HG03103 (cell line): ENCODE data around the gene PPFIBP2.

ENCODE experiments used
- ATAC-seq: cut with Tn5 transposase; IDR thresholded peaks from one replicate; pipeline ENCODE4 v1.9.1; 2021; ENCODE audit warnings: low read depth; ENCODE audit not compliant: unreplicated experiment

Gene PPFIBP2

DNA sequence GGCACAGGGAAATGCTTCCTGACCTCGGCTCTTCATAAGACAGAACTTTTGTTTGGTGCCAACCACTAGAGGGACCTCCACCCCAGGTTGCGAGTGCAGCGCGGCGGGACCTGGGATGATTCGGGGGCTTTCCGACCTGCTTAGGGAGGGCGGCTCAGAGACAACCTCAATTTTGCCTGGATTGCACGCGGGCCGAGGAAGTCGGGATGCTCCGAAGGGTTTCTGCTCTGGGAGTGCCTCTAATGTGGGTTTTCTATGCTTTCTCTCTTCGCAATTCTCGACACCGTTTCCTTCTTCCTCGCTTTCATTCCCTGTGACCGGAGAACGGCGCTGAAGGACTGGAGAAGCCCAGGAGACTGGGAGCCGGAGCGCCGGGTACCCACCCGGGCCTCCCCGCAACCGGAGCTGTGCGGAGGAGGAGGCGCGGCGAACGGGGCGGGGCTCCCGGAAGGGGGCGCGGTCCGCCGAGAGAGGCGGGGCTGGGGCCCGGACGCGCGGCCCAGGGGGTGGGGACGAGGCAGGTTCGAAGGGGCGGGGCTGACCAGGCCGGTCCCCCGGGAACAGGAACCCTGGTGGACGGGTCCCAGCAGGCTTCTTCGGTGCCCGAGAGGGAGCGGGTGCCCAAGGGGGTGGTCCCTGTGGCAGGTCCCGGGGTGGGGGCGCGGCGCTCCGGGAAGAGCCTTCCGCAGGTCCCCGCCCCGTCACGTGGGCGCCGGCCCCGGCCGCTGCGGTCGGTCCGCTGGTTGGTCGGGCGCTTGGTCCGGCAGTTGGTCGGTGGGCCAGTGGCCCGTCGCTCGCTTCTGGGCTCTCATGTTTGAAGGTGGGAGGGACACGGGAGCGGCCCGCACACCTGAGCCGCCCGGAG, at the start of gene PPFIBP2:
PPFIBP2 (plus strand) TSS at position 766 of the 865 bp plus-strand sequence. CDS start 35,477 bp downstream, outside the sequence.
- ATAC-seq, result peak; percentile 48

- no peak for ATAC-seq
These were observed 46.1 kb upstream of the PPFIBP2 start for GRCh38 chr11:7467652-7468051.

DNA sequence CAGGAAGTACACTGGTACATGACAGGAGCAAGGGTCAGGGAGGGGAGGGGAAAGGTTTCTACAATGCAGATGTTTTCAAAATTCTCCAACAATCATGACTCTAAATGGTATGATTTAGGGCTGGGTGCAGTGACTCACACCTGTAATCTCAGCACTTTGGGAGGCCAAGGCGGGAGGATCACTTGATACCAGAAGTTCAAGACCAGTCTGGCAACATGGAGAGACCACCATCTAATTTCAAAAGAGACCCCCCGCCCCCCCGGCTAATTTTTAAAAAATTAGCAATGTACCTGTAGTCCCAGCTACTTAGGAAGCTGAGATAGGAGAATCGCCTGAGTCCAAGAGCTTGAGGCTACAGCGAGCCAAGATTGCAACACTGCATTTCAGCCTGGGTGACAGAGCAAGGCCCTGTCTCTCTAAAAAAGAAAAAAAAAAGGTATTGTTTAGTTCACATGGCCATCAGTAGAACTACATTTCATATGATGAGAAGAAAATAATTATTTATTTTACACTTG, 44.4 kb upstream of the PPFIBP2 start:
- ATAC-seq, result no peak

- no peak for ATAC-seq
These were observed 42.7 kb upstream of the PPFIBP2 start for GRCh38 chr11:7471071-7471470.

DNA sequence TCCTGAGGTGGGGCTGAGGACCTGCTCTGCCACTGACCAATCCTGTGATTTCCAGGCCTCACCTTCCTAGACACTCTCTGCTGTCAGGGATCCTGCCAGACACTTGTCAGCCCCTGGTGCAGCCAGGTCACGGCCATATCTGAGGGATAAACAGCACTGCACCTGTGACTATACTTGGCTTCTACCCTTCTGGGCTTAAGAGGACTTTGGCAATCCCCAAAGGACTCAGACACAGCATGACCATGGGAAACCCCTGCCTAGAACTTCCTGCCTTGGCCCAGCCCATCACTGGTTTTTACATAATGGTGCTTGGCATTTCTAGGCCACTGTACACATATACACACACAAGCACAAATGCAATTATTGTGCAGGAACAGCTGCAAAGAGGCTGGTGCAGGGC, 40.1 kb upstream of the PPFIBP2 start:
- ATAC-seq, result no peak

- ATAC-seq, result no peak
These were observed 33.7 kb upstream of the PPFIBP2 start for GRCh38 chr11:7480113-7480512.

GRCh38 chr11:7484131-7484530, 29.7 kb upstream of the PPFIBP2 start:
- no peak for ATAC-seq

- no peak for ATAC-seq
These were observed 29.2 kb upstream of the PPFIBP2 start for GRCh38 chr11:7484645-7485044.

DNA sequence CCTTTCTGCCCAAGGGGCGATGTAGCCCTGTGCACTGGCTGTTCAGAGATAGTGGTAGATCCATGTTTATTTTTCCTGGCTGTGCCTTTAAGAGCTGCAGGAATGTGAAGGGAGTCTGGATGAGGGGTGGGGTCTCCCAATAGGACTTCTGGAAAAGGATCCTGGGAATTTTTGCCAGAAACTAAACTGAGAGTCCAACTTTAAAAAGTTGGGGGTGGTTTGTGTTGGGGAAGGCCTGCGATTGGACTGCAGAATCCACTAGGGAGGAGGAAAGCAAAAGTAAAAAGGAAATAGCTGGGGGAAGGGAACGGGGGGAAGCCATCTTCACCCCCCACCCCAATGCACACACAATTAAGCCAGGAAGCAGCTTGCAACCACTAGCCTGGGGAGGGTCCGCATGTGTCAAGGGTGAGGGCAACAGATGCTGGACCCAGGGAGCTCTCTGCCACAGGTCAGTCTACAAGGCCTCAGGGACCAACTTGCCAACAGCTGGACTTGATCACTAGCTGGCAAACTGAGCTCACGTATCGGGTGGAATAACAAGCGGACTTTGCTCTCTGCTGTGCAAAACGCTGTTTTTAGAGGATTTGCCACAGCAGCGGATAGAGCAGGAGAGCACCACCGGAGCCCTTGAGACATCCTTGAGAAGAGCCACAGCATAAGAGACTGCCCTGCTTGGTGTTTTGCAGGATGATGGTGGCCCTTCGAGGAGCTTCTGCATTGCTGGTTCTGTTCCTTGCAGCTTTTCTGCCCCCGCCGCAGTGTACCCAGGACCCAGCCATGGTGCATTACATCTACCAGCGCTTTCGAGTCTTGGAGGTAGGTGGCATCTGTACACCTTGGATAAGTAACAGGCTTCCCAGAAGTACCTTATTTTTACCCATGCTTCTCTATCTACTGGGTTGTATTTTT, 28.4 kb upstream of the PPFIBP2 start, which contains the start of gene OLFML1:
OLFML1 (plus strand) TSS at position 321 of the 912 bp plus-strand sequence; CDS start at position 691, 370 bp downstream.
- no peak for ATAC-seq

DNA sequence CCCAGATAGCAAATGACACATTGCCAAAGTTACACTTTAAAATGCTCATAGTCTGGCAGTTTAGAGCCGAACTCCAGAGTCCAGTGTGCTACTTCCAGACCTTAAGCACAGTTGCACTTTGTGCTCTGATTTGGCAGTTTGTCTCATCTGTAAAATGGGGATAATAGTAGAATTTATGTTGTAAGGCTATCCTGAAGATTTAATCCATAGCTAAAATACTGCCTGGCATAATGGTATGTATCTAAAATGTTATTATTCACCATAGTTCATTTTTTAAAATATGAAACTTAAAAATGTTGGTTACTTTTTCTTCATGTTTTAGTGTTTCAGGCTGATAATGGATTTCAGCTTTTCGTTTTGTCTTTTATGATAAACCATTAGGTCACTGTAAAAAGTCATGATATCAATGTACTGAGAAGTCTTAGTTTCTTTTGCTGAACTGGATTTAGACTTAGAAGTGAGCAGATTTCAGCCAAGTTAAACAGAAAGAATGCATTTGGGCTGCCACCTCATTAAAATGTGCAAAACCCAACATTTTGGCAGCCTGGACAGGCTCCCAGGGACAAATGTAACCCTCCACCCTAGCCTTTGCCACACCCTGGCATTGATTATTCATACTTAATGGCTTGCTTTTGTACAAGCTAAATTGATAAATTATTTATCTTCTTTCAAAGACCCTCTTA, 27.6 kb upstream of the PPFIBP2 start:
- ATAC-seq, result no peak

- no peak for ATAC-seq
These were observed 27.0 kb upstream of the PPFIBP2 start for GRCh38 chr11:7486781-7487140.

GRCh38 chr11:7487360-7487759, 26.4 kb upstream of the PPFIBP2 start:
- no peak for ATAC-seq

GRCh38 chr11:7488681-7489080, 25.1 kb upstream of the PPFIBP2 start:
- ATAC-seq, result no peak

GRCh38 chr11:7489376-7489775, 24.4 kb upstream of the PPFIBP2 start:
- no peak for ATAC-seq

DNA sequence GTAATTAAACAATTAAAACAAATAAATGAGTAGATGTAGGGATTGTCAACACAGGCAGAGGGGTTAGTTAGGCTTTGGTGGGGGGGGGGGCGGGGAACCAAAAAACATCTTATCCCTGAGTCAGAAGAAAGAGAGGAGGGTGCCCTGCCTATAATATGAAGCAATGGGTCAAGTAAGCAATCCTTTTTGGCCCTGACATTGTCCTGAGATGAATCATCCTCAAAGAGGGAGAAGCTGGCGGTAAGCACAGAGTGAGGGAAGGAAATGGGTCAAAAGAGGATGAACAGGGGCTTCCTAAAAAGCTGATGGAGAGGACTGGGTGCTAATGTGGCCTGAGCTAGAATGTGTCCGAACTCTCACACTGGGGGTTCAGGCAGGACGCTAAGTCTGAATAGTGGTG, 23.7 kb upstream of the PPFIBP2 start:
- ATAC-seq, result no peak

DNA sequence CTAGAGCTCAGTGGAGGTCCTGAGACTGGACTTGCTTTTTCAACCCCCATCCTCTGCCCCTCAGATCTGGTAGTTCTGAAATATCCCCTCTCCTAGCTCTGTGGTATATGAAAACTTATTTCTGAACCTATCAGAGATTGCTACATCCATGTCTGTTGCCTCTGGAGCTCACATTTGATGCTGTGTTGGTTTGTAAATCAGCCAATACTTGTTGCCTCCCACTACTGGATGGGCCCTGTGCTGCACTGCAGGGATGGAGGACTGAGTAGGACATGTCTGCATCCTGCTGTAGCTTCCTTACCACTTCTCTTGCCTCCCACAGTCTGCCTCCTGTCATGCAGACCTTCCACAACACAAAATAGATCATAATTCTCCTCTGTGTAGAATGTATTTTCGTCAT, 23.3 kb upstream of the PPFIBP2 start:
- no peak for ATAC-seq

- no peak for ATAC-seq
These were observed 21.5 kb upstream of the PPFIBP2 start for GRCh38 chr11:7492253-7492652.

- ATAC-seq, result no peak
These were observed 20.1 kb upstream of the PPFIBP2 start for GRCh38 chr11:7493670-7494069.

DNA sequence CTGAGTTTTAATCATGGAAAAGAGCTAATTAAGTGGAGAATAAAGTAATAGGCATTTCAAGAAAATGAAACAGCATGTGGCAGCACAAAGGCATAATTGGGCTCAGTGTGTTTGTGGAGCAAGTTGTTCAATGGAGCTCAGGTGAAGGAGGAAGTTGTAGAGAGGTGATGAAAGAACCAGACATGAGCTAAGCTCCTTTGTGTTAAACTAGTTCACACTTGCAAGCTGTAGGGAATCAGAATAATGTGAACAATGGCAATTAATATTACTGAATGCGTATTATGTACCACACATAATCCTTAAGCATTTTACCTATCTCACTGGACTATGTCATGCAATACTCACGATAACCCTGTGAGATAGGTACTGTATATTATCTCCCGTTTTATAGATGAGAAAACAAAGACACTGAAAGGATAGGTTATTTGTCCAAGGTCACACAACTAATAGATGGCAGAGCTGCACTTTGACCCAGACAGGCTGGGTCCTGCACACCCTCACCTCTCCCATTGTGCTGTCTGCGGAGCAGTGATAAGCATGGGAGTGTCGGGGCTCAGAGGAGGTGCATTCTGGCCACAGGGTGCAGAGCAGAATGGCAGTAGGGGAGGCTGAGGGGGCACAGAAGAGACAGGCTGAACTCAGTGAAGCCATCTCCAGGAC, 19.6 kb upstream of the PPFIBP2 start:
- ATAC-seq, result no peak
